Measurements from ENCODE around the gene CRLF1.

CRLF1 gene

GRCh38 chr19:18568367-18568766 is 38.2 kb downstream of the CRLF1 start:
- TF ChIP-seq PATZ1 (tag by site-specific recombination; IDR thresholded peaks at IDR 0.05): no peak
- no peak for TF ChIP-seq ZBTB10 (tag by site-specific recombination; IDR thresholded peaks at IDR 0.05)
- no peak for TF ChIP-seq ZNF707 (tag by site-specific recombination; IDR thresholded peaks at IDR 0.05)
- TF ChIP-seq ZIC2 (tag by site-specific recombination; IDR thresholded peaks at IDR 0.05): no peak
- no peak for TF ChIP-seq ZBTB6 (tag by site-specific recombination; IDR thresholded peaks at IDR 0.05)
- no peak for TF ChIP-seq HOXD13 (CRISPR knock-in tag; IDR thresholded peaks at IDR 0.05; ENCODE audit: borderline replicate concordance)
- TF ChIP-seq ZNF433 (tag by site-specific recombination; IDR thresholded peaks at IDR 0.05; ENCODE audit: low read depth): no peak
- TF ChIP-seq SP3 (tag by site-specific recombination; IDR thresholded peaks at IDR 0.05): no peak
- no peak for TF ChIP-seq SP2 (tag by site-specific recombination; IDR thresholded peaks at IDR 0.05)
- TF ChIP-seq ZNF48 (tag by site-specific recombination; IDR thresholded peaks at IDR 0.05): no peak
- no peak for TF ChIP-seq ZNF202 (tag by site-specific recombination; IDR thresholded peaks at IDR 0.05; ENCODE audit: borderline replicate concordance)
- peaks cover 3% of the 10 kb centered on the region; the same call in 1 of the 2 replicates for H3K4me1 ChIP-seq (ENCODE audit: control insufficient read depth, insufficient read depth, low read length)
- H3K4me3 ChIP-seq (ENCODE audit: low read depth, low read length): no peak overlapping the region
- H3K36me3 ChIP-seq (ENCODE audit: control insufficient read depth in 2 of 2, insufficient read depth in 1 of 2, low read length in 2 of 2): peaks cover 31 to 74% of the 10 kb centered on the region in 2 experiments; a peak in 2 of 3 replicates
- no peak overlapping the region for H3K27ac ChIP-seq (ENCODE audit: extremely low read depth, low read depth, low read length)
- CTCF ChIA-PET: no interaction called here
- H3K9me3 ChIP-seq (ENCODE audit: control insufficient read depth, insufficient read depth, low read depth, low read length): no peaks in the 10 kb centered on the region
- POLR2A ChIA-PET: interaction anchor here (0.6 kb wide), 1 partner anchor 14 kb away, joined by 8 read pairs; no protein-coding TSS in a partner anchor

- H3K4me3 ChIP-seq (ENCODE audit: low read depth, low read length): no peak overlapping the region
- TF ChIP-seq REST (tag by site-specific recombination; IDR thresholded peaks at IDR 0.05): no peak
- TF ChIP-seq ZNF169 (tag by site-specific recombination; IDR thresholded peaks at IDR 0.05): no peak
- no peak for TF ChIP-seq KLF1 (tag by site-specific recombination; IDR thresholded peaks at IDR 0.05)
- ChIA-PET POLR2A (no interaction called here), CTCF (no interaction called here)
- H3K4me1 ChIP-seq (ENCODE audit: control insufficient read depth, insufficient read depth, low read length): no peaks in the 10 kb centered on the region
- no peaks in the 10 kb centered on the region for H3K9me3 ChIP-seq (ENCODE audit: control insufficient read depth, insufficient read depth, low read depth, low read length)
- H3K27ac ChIP-seq (ENCODE audit: extremely low read depth, low read depth, low read length): no peak overlapping the region
- H3K36me3 ChIP-seq (ENCODE audit: control insufficient read depth in 2 of 2, insufficient read depth in 1 of 2, low read length in 2 of 2): peaks cover 32 to 77% of the 10 kb centered on the region in 2 experiments; a peak in 2 of 3 replicates
Measured at GRCh38 chr19:18566953-18567352, 39.6 kb downstream of the CRLF1 start.
